Activated CD8-positive, alpha-beta memory T cell treated with anti-CD3 and anti-CD28 coated beads, Interleukin-2, amount 10 ng/mL, durations not matched to agents 7 days and 5 days (primary cell): Measurements from ENCODE around the gene CRIM1. TPM values are rescaled to one million over a fixed set of nuclear protein-coding genes. Genes with fewer than 3 reads are reported as not detected.

Experiments
- ATAC-seq: fragments of 150-1000 bp; cut with Tn5 transposase; one replicate; pipeline ENCODE4 v1.10.0; 2021; ENCODE audit warnings: moderate library complexity
- CTCF ChIA-PET: fragments of 350-600 bp; sonication (Branson Sonifier 250); formaldehyde crosslinking; loops from one replicate; lab custom pipeline; 2021; ENCODE audit warnings: antibody characterized with exemption; lab: Charles Lee
- DNase-seq: peaks from one replicate; pipeline ENCODE4 v3.0.0-alpha.2; 2020
- H3K27ac Mint-ChIP-seq: one replicate; pipeline ENCODE4 v1.8.0; 2021; ENCODE audit warnings: mild to moderate bottlenecking, mixed read lengths
- H3K27me3 Mint-ChIP-seq: one replicate; pipeline ENCODE4 v1.8.0; 2021; ENCODE audit warnings: mixed read lengths
- H3K36me3 Mint-ChIP-seq: one replicate; pipeline ENCODE4 v1.8.0; 2021; ENCODE audit warnings: mild to moderate bottlenecking, mixed read lengths
- H3K4me1 Mint-ChIP-seq: one replicate; pipeline ENCODE4 v1.8.0; 2021; ENCODE audit warnings: mixed read lengths
- H3K4me3 Mint-ChIP-seq: one replicate; pipeline ENCODE4 v1.8.0; 2021; ENCODE audit warnings: mild to moderate bottlenecking, moderate library complexity, mixed read lengths
- H3K9me3 Mint-ChIP-seq: one replicate; pipeline ENCODE4 v1.8.0; 2022; ENCODE audit warnings: low read depth, mixed read lengths
- total RNA-seq, 2 experiments: library from RNA; stranded (reverse); gene quantifications; one replicate each; pipeline ENCODE4 v1.2.3, GENCODE V29; 2021

The CRIM1 gene
- total RNA-seq, 2 experiments from 2014 or later, result 12.6 to 17.6 TPM

DNA sequence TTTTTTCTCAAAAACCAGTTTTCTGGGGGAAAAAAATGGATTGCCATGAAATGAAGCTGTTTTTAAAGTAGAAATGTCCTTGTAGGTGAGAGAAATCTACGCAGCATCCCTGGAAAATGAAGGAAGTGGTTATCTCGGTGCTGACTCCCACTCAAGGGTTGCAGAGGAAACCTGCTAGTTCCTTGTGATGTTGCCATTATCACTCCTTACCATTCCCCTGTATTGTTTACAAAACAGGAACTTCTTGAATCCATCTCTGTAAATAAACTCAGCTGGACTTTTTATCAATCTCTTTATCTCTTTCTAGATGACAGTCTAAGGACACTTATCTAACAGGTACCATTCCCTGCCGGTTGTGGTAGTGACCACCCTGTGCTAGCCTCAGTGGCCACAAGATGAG, 181.2 kb downstream of the CRIM1 start:
- H3K27me3 Mint-ChIP-seq, result no peaks in the 10 kb centered on the region
- no peak for DNase-seq
- no peaks in the 10 kb centered on the region for H3K4me1 Mint-ChIP-seq
- no peak for ATAC-seq
- H3K9me3 Mint-ChIP-seq, result no peaks in the 10 kb centered on the region
- H3K4me3 Mint-ChIP-seq, result no peak overlapping the region
- H3K27ac Mint-ChIP-seq, result no peak overlapping the region
- CTCF ChIA-PET, result no interaction called here
- H3K36me3 Mint-ChIP-seq, result peaks cover 1% of the 10 kb centered on the region

- Mint-ChIP-seq H3K36me3 (peaks cover 1% of the 10 kb centered on the region), H3K4me1 (no peaks in the 10 kb centered on the region), H3K27ac (no peak overlapping the region), H3K4me3 (no peak overlapping the region), H3K9me3 (no peaks in the 10 kb centered on the region), H3K27me3 (no peaks in the 10 kb centered on the region)
- no peak for DNase-seq
- no peak for ATAC-seq
- CTCF ChIA-PET, result no interaction called here
These were observed 182.8 kb downstream of the CRIM1 start for GRCh38 chr2:36538335-36538734.

GRCh38 chr2:36539631-36540030, 184.1 kb downstream of the CRIM1 start:
- CTCF ChIA-PET, result no interaction called here
- ATAC-seq, result no peak

DNA sequence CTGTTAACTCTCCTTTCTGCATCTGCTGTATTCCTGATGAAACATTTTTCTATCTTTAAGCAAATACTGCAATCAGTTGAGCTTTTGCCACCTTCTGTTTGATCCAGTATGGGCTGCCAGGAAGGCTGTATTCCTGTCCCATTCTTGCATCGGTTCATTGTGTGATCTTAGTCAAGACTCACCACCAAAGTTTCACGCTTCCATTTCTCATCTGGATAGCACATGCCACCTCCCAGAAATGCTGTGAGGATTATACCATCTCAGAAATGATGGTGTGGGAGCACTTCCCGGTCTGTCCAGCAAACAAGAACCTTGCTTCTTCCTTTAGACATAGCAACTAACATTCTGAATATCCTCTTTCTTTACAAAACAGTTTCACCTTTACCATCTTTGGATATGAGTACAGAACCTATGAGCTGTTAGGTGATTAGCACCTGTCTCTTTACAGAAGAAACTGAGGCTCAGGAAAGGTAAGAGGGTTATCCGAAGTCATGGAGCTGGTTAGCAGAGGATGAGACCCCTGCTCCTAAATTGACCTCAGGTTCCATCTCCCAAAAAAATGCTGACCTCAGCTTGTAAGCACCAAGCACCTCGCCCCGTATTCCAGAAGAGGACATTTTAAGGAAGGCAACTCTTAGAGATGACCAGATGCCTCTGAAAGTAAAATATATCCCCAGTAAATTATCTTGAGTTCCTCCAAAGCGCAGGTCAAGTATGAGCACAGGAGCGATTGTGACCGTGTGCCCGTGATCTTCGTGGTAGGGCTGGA, 185.6 kb downstream of the CRIM1 start:
- Mint-ChIP-seq H3K36me3 (peaks cover 3% of the 10 kb centered on the region), H3K4me3 (no peak overlapping the region), H3K27me3 (no peaks in the 10 kb centered on the region), H3K27ac (no peak overlapping the region), H3K9me3 (no peaks in the 10 kb centered on the region), H3K4me1 (no peaks in the 10 kb centered on the region)
- DNase-seq (no peak), ATAC-seq (no peak)
- CTCF ChIA-PET, result interaction anchor here (1.6 kb wide), 1 partner anchor 13 kb away, joined by 3 read pairs; no protein-coding TSS in a partner anchor

More at GRCh38 chr2:36539631-36540030, 184.1 kb downstream of the CRIM1 start:
- no peak overlapping the region for H3K27ac Mint-ChIP-seq
- no peak overlapping the region for H3K4me3 Mint-ChIP-seq
- no peaks in the 10 kb centered on the region for H3K4me1 Mint-ChIP-seq
- no peaks in the 10 kb centered on the region for H3K9me3 Mint-ChIP-seq
- H3K36me3 Mint-ChIP-seq, result peaks cover 3% of the 10 kb centered on the region
- H3K27me3 Mint-ChIP-seq, result no peaks in the 10 kb centered on the region
- no peak for DNase-seq

DNA sequence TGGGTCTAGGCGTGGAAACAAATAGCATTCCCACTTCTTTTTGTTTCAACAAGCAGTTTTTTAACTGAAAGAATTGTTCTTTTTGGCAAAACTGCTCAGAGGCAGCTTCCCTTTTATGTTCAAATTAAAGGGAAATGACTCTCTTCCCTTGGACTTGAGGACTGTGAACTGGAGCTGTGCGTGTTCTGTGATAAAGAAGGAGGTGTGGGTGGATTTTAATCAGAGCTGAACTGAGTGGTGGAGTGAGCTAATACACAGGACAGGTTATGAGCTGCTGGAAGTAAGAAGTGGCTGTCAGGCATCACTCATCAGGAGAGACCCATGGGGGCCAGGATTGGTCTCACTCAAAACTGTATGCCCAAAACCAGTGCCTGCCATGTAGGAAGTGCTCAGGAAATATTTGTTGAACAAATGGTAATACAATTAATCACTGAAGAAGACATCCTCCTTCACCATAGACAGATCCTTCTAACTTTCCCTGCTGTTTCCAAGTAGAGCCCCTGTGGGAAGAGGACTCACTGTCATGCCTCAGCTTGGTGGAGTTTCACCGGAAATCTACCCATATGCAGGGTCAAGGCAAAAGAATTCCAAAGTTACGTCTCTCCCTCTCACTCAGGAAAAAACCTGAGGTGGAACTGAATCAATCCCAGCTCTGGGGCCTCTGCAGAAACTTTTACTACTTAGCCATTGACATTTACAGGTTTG, 186.5 kb downstream of the CRIM1 start:
- Mint-ChIP-seq H3K4me1 (no peaks in the 10 kb centered on the region), H3K4me3 (no peak overlapping the region), H3K27me3 (no peaks in the 10 kb centered on the region), H3K27ac (no peak overlapping the region), H3K9me3 (no peaks in the 10 kb centered on the region), H3K36me3 (peaks cover 5% of the 10 kb centered on the region)
- ATAC-seq, result no peak
- no peak for DNase-seq
- CTCF ChIA-PET, result interaction anchor here (1.6 kb wide), 1 partner anchor 14 kb away, joined by 3 read pairs; no protein-coding TSS in a partner anchor

DNA sequence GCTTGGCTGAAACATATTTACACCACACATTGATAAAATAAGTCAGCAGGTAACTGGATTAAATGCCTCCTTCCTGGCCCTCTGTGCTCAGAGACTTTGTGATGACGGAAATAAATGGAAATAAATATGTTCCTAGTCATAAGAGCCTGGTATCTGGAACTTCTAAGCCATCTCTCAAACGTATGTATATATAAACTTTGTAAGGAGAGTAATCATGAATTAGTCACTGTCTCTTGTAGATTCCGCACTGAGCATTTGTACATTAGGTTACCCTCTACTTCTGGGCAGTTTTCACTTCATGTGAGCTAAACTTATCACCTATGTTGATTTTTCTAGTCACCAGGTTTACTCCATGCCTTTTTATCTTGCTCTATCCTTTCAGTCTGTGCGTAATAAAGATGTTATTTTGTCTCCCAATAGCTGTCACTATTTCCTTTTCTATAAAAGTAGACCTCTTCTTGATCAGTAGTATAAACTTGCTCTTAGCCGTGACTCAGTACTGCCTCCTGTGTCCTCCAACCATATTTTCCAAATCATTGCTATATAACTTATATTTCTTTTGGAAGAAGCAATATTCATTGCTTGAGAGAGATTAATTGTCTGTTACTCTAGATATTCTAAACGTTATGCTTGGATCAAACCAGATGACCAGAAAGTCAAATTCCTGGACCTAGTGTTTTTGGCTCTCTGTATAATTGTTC, 189.2 kb downstream of the CRIM1 start:
- H3K36me3 Mint-ChIP-seq, result peaks cover 16% of the 10 kb centered on the region
- H3K4me1 Mint-ChIP-seq, result peaks cover 2% of the 10 kb centered on the region
- CTCF ChIA-PET, result no interaction called here
- no peak for ATAC-seq
- no peak for DNase-seq
- H3K4me3 Mint-ChIP-seq, result no peak overlapping the region
- H3K27ac Mint-ChIP-seq, result no peak overlapping the region
- H3K27me3 Mint-ChIP-seq, result no peaks in the 10 kb centered on the region
- H3K9me3 Mint-ChIP-seq, result no peaks in the 10 kb centered on the region

- Mint-ChIP-seq H3K4me3 (no peak overlapping the region), H3K4me1 (peaks cover 4% of the 10 kb centered on the region), H3K27me3 (no peaks in the 10 kb centered on the region), H3K27ac (no peak overlapping the region), H3K36me3 (peaks cover 20% of the 10 kb centered on the region), H3K9me3 (no peaks in the 10 kb centered on the region)
- no peak for ATAC-seq
- no peak for DNase-seq
- CTCF ChIA-PET, result no interaction called here
These were observed 190.4 kb downstream of the CRIM1 start for GRCh38 chr2:36545871-36546416.

- H3K36me3 Mint-ChIP-seq, result peaks cover 19% of the 10 kb centered on the region
- peaks cover 4% of the 10 kb centered on the region for H3K4me1 Mint-ChIP-seq
- H3K9me3 Mint-ChIP-seq, result no peaks in the 10 kb centered on the region
- no peaks in the 10 kb centered on the region for H3K27me3 Mint-ChIP-seq
- CTCF ChIA-PET, result no interaction called here
- H3K27ac Mint-ChIP-seq, result no peak overlapping the region
- ATAC-seq (no peak), DNase-seq (no peak)
- H3K4me3 Mint-ChIP-seq, result no peak overlapping the region
These were observed 192.3 kb downstream of the CRIM1 start for GRCh38 chr2:36547906-36548305.

DNA sequence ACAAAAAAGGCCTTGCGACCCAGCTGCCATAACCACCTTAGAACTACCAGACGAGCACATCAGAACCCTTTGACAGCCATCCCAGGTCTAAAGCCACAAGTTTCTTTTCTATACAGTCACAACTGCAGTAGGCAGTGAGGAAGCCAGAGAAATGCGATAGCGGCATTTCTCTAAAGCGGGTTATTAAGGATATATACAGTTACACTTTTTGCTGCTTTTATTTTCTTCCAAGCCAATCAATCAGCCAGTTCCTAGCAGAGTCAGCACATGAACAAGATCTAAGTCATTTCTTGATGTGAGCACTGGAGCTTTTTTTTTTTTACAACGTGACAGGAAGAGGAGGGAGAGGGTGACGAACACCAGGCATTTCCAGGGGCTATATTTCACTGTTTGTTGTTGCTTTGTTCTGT, 193.6 kb downstream of the CRIM1 start:
- Mint-ChIP-seq H3K36me3 (peaks cover 20% of the 10 kb centered on the region), H3K27ac (peak overlapping the region; percentile 54), H3K4me3 (no peak overlapping the region), H3K4me1 (peaks cover 4% of the 10 kb centered on the region), H3K27me3 (no peaks in the 10 kb centered on the region), H3K9me3 (no peaks in the 10 kb centered on the region)
- no peak for ATAC-seq
- DNase-seq, result no peak
- CTCF ChIA-PET, result interaction anchor here (0.7 kb wide), 1 partner anchor 22 kb away, joined by 3 read pairs; no protein-coding TSS in a partner anchor

DNA sequence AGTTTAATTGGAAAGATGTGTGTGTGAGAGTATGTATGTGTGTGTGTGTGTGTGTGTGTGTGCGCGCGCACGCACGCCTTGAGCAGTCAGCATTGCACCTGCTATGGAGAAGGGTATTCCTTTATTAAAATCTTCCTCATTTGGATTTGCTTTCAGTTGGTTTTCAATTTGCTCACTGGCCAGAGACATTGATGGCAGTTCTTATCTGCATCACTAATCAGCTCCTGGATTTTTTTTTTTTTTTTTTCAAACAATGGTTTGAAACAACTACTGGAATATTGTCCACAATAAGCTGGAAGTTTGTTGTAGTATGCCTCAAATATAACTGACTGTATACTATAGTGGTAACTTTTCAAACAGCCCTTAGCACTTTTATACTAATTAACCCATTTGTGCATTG, 194.4 kb downstream of the CRIM1 start:
- peaks cover 4% of the 10 kb centered on the region for H3K4me1 Mint-ChIP-seq
- H3K27me3 Mint-ChIP-seq, result no peaks in the 10 kb centered on the region
- ATAC-seq (no peak), DNase-seq (no peak)
- CTCF ChIA-PET, result no interaction called here
- no peak overlapping the region for H3K27ac Mint-ChIP-seq
- no peak overlapping the region for H3K4me3 Mint-ChIP-seq
- no peaks in the 10 kb centered on the region for H3K9me3 Mint-ChIP-seq
- H3K36me3 Mint-ChIP-seq, result peaks cover 23% of the 10 kb centered on the region

GRCh38 chr2:36553683-36554082, 198.1 kb downstream of the CRIM1 start:
- peaks cover 17% of the 10 kb centered on the region for H3K36me3 Mint-ChIP-seq
- ATAC-seq (no peak), DNase-seq (no peak)
- H3K4me3 Mint-ChIP-seq, result no peak overlapping the region
- H3K4me1 Mint-ChIP-seq, result peaks cover 4% of the 10 kb centered on the region
- no peaks in the 10 kb centered on the region for H3K27me3 Mint-ChIP-seq
- H3K27ac Mint-ChIP-seq, result no peak overlapping the region
- CTCF ChIA-PET, result interaction anchor here (1.2 kb wide), 1 partner anchor 16 kb away, joined by 3 read pairs; no protein-coding TSS in a partner anchor
- H3K9me3 Mint-ChIP-seq, result no peaks in the 10 kb centered on the region

DNA sequence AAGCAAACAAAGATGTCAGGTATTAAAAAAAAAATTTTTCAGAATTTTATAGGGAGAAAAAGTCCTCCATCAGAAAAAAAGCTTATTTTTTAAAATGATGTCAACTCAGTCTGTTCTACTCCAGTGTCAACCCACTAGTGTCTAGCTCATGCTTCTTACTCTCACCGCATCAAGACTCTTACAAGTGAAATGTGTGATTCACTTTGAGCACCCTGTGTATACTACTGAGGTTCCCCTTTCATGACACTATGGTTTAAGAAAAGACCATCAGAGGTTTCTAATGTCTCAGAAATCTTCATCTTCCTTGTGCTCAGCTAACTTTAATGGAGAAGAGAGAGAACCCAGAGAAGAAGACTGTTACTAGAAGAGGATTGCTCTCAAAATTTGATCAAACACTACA, 199.0 kb downstream of the CRIM1 start:
- H3K9me3 Mint-ChIP-seq, result no peaks in the 10 kb centered on the region
- CTCF ChIA-PET, result interaction anchor here (1.2 kb wide), 1 partner anchor 15 kb away, joined by 3 read pairs; no protein-coding TSS in a partner anchor
- H3K36me3 Mint-ChIP-seq, result peaks cover 12% of the 10 kb centered on the region
- ATAC-seq (no peak), DNase-seq (no peak)
- H3K4me1 Mint-ChIP-seq, result peaks cover 2% of the 10 kb centered on the region
- H3K4me3 Mint-ChIP-seq, result no peak overlapping the region
- H3K27me3 Mint-ChIP-seq, result no peaks in the 10 kb centered on the region
- no peak overlapping the region for H3K27ac Mint-ChIP-seq

DNA sequence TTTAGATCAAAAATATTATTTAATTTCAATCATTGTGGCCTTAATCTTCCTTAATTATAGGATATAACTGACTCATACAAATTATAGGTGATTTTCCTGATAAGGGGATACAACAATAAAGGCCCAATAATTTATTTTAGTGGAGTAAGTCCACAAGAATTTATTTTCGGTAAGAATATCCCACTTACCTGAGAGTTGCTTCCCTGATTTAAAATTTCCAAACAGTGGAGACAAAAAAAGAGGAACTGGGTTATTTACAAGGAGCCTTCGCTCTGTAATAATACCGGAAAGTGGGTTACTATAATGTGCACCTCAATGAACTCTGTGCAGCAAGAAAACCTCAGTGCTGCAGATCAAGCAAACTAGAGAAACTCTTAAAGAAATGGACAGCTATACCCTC, 200.2 kb downstream of the CRIM1 start:
- DNase-seq, result no peak

More for the DNA sequence above, 200.2 kb downstream of the CRIM1 start:
- no peak for ATAC-seq
- Mint-ChIP-seq H3K4me3 (no peak overlapping the region), H3K4me1 (no peaks in the 10 kb centered on the region), H3K27me3 (no peaks in the 10 kb centered on the region), H3K27ac (no peak overlapping the region), H3K36me3 (peaks cover 10% of the 10 kb centered on the region), H3K9me3 (no peaks in the 10 kb centered on the region)
- CTCF ChIA-PET, result no interaction called here
